ENCODE data around the gene EID2B.

- TF ChIP-seq CTCF (IDR thresholded peaks at IDR 0.05) (no peak), POLR2A (IDR thresholded peaks at IDR 0.05) (no peak), EP300 (IDR thresholded peaks at IDR 0.05) (no peak)
Measured at GRCh38 chr19:39507715-39508364, 24.8 kb downstream of the EID2B start.

All from ovary (tissue), 3 donors.